C4-2B (cell line): ENCODE data around the gene TRERF1.

Source experiments
- ZFX ChIP-seq: fragments of 450-650 bp; IDR thresholded peaks from 2 replicates; pipeline ENCODE4 v1.6.1; 2017
- TF ChIP-seq, protein P1 (sequence below): fragments of 450-650 bp; conservative IDR thresholded peaks from 2 replicates; pipeline ENCODE4 v1.5.1; 2017; ENCODE audit warnings: mild to moderate bottlenecking

DNA sequence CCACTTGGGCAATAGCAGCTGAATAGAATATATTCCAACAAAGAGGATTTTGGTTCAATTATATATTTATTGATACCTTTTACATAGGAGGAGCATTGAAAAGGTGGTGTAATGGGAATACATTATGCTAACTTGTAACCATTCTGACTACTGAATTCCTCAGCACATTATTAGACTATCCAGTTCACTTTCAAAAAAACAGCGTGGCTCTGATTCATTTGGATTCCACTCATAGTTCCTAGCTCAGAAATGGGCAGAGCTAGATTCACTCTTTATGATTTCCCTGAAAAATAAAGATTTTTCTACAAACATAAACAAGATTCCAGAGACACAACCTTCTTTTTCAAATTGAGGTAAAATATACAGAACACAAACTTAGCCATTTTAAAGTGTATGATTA, 9.2 kb upstream of the TRERF1 start:
- TF ChIP-seq, protein P1, sequence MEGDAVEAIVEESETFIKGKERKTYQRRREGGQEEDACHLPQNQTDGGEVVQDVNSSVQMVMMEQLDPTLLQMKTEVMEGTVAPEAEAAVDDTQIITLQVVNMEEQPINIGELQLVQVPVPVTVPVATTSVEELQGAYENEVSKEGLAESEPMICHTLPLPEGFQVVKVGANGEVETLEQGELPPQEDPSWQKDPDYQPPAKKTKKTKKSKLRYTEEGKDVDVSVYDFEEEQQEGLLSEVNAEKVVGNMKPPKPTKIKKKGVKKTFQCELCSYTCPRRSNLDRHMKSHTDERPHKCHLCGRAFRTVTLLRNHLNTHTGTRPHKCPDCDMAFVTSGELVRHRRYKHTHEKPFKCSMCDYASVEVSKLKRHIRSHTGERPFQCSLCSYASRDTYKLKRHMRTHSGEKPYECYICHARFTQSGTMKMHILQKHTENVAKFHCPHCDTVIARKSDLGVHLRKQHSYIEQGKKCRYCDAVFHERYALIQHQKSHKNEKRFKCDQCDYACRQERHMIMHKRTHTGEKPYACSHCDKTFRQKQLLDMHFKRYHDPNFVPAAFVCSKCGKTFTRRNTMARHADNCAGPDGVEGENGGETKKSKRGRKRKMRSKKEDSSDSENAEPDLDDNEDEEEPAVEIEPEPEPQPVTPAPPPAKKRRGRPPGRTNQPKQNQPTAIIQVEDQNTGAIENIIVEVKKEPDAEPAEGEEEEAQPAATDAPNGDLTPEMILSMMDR, result no peak
- TF ChIP-seq ZFX, result no peak
